ENCODE results near the gene LMNA.

Gene LMNA

GRCh38 chr1:156117414-156118176 is 3.1 kb downstream of the LMNA start:
- peaks cover 2% of the 10 kb centered on the region; the same call in 1 of the 2 replicates for H4K20me1 ChIP-seq (ENCODE audit: insufficient read depth, low read length)
- H3K27ac ChIP-seq (ENCODE audit: low read length), result no peak overlapping the region
- DNase-seq (no peak), ATAC-seq (ENCODE audit: insufficient read depth, low read depth) (no peak)
- no peak for TF ChIP-seq CTCF (IDR thresholded peaks at IDR 0.05; ENCODE audit: borderline replicate concordance, extremely low read depth, low read length, poor library complexity, severe bottlenecking)
- TF ChIP-seq EZH2 (IDR thresholded peaks at IDR 0.05; ENCODE audit: borderline replicate concordance, low read depth, low read length, severe bottlenecking), result no peak
- no peaks in the 10 kb centered on the region for H3K9me3 ChIP-seq (ENCODE audit: insufficient read depth, low read length, severe bottlenecking)
- no peak overlapping the region for H2AFZ ChIP-seq (ENCODE audit: low read depth, low read length)
- no peaks in the 10 kb centered on the region for H3K36me3 ChIP-seq (ENCODE audit: insufficient read depth, low read length)
- H3K4me1 ChIP-seq (ENCODE audit: insufficient read depth, low read length), result no peaks in the 10 kb centered on the region
- no peaks in the 10 kb centered on the region for H3K79me2 ChIP-seq (ENCODE audit: insufficient read depth, low read length)
- H3K9ac ChIP-seq (ENCODE audit: low read depth, low read length), result no peak overlapping the region
- peaks cover 19% of the 10 kb centered on the region for H3K27me3 ChIP-seq (ENCODE audit: insufficient read depth, low read length, poor library complexity)
- H3K4me2 ChIP-seq (ENCODE audit: insufficient read depth, low read length), result no peak overlapping the region
- no peak overlapping the region for H3K4me3 ChIP-seq (ENCODE audit: low read depth in 1 of 2, low read length in 2 of 2)

DNA sequence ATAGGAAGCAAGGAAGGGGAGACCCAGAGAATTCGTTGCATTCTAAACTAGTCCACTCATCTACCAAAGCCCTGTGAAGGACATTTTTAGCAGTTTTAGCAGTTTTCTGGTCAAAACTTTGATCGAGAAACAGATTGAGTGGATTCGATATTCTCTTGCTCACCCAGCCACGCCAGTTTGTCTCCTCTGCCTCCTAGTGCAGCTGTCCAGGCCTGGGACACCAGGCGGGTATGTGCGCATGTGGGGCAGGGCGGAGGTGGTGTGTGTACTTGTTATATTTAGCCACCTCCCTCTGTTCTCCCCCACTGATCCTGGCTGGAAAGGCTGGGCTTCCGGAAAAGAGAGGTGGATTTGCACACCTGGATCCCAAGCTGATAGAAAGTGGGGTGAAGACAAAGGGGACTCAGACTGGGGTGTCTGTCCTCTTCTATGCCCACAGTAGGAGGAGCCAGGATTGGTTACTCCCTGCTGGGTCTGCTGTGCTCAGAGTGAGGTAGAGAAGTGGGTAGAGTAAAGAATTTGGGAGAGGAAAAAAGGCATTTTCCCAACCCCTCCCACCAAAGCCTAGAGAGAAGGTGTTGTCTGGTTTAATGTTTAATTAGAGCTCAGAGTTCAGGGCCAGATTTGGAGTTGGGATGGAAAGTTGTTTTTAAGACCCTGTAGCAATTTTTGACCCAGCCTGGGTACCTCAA is 3.8 kb downstream of the LMNA start:
- no peak overlapping the region for H3K9ac ChIP-seq (ENCODE audit: low read depth, low read length)
- no peak overlapping the region for H3K4me3 ChIP-seq (ENCODE audit: low read depth in 1 of 2, low read length in 2 of 2)
- H3K4me1 ChIP-seq (ENCODE audit: insufficient read depth, low read length), result no peaks in the 10 kb centered on the region
- peaks cover 2% of the 10 kb centered on the region; the same call in 1 of the 2 replicates for H4K20me1 ChIP-seq (ENCODE audit: insufficient read depth, low read length)
- TF ChIP-seq EZH2 (IDR thresholded peaks at IDR 0.05; ENCODE audit: borderline replicate concordance, low read depth, low read length, severe bottlenecking) (no peak), CTCF (IDR thresholded peaks at IDR 0.05; ENCODE audit: borderline replicate concordance, extremely low read depth, low read length, poor library complexity, severe bottlenecking) (no peak)
- H3K9me3 ChIP-seq (ENCODE audit: insufficient read depth, low read length, severe bottlenecking), result no peaks in the 10 kb centered on the region
- peaks cover 20% of the 10 kb centered on the region for H3K27me3 ChIP-seq (ENCODE audit: insufficient read depth, low read length, poor library complexity)
- no peaks in the 10 kb centered on the region for H3K79me2 ChIP-seq (ENCODE audit: insufficient read depth, low read length)
- no peak overlapping the region for H3K4me2 ChIP-seq (ENCODE audit: insufficient read depth, low read length)
- H3K27ac ChIP-seq (ENCODE audit: low read length), result no peak overlapping the region
- no peaks in the 10 kb centered on the region for H3K36me3 ChIP-seq (ENCODE audit: insufficient read depth, low read length)
- H2AFZ ChIP-seq (ENCODE audit: low read depth, low read length), result no peak overlapping the region
- no peak for DNase-seq
- no peak for ATAC-seq (ENCODE audit: insufficient read depth, low read depth)

DNA sequence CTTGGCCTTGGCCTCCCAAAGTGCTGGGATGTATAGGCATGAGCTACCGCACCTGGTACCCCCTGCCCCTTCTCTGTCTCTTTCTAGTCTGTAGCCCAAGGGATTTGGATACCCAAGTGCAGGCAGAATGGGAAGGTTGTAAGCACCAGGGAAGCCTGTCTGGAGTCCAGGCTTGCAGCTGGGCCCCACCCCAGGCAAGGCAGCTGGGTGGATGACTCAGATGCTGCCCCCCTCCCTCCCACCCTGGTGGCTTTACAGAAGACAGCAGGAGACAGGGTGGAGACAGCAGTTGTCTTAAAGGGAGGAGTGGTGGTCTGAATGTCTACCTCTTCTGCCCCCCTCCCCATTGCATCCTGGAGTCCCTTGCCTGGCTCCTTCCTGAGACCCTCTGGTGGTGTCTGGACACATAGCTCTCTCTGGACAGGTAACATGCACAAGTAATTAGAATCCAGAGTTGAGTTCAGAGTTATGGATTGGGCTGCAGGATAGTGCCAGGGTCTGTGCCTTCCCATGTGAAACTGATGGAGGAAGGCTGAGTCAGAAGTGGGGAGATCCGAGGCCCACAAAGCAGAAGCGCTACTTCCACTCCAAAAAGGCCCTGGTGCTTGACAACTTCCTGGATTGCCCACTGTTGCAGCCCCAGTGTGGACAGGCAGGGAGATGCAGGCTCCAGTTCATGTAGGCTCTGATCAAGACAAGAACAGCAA is 5.1 kb downstream of the LMNA start:
- Histone ChIP-seq H3K79me2 (ENCODE audit: insufficient read depth, low read length) (no peaks in the 10 kb centered on the region), H3K4me2 (ENCODE audit: insufficient read depth, low read length) (no peak overlapping the region), H4K20me1 (ENCODE audit: insufficient read depth, low read length) (0 out of 2 replicates have a peak, but pooled peaks cover 8% of the 10 kb centered on the region), H3K36me3 (ENCODE audit: insufficient read depth, low read length) (no peaks in the 10 kb centered on the region), H3K27me3 (ENCODE audit: insufficient read depth, low read length, poor library complexity) (peaks cover 19% of the 10 kb centered on the region), H3K9ac (ENCODE audit: low read depth, low read length) (no peak overlapping the region), H3K4me3 (ENCODE audit: low read depth in 1 of 2, low read length in 2 of 2) (no peak overlapping the region), H3K4me1 (ENCODE audit: insufficient read depth, low read length) (no peaks in the 10 kb centered on the region), H3K27ac (ENCODE audit: low read length) (no peak overlapping the region), H3K9me3 (ENCODE audit: insufficient read depth, low read length, severe bottlenecking) (no peaks in the 10 kb centered on the region), H2AFZ (ENCODE audit: low read depth, low read length) (no peak overlapping the region)
- TF ChIP-seq EZH2 (IDR thresholded peaks at IDR 0.05; ENCODE audit: borderline replicate concordance, low read depth, low read length, severe bottlenecking) (no peak), CTCF (IDR thresholded peaks at IDR 0.05; ENCODE audit: borderline replicate concordance, extremely low read depth, low read length, poor library complexity, severe bottlenecking) (no peak)
- DNase-seq, result no peak
- peak; percentile 56; the same call in 2 of the 3 replicates for ATAC-seq (ENCODE audit: insufficient read depth, low read depth)

All from DND-41 (cell line).